Tongue (tissue), 3 donors: ENCODE results near the gene WDR86. TPM values are rescaled to one million over a fixed set of nuclear protein-coding genes. Genes with fewer than 3 reads are reported as not detected.

ENCODE experiments used
- DNase-seq: peaks from one replicate; pipeline ENCODE4 v3.0.0-alpha.2; 2015
- small RNA-seq: library from RNA; depleted of rRNA; stranded (forward); fragments of <200 nt; gene quantifications from one replicate; pipeline ENCODE3, GENCODE V24; 2014; ENCODE audit warnings: low replicate concordance
- total RNA-seq: library from RNA; depleted of rRNA; stranded (reverse); fragments of >200 nt; gene quantifications from one replicate; pipeline ENCODE4 v1.2.3, GENCODE V29; 2014

Gene WDR86
- total RNA-seq, 1 donor from 2014 or later, result 13.1 TPM

DNA sequence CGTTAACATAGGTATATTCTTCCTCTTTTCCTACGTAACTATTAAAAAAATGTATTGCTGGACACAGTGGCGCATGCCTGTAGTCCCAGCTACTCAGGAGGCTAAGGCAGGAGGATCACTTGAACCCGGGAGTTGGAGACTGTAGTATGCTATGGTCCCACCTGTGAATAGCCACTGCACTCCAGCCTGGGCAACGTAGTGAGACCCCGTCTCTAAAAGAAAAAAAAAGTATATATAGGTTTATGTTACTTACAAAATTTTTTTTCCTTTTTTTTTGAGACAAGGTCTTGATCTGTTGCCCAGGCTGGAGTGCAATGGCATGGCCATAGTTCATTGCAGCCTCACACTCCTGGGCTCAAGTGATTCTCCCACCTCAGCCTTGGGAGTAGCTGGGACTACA, 62.6 kb downstream of the WDR86 start:
- no peak for DNase-seq

DNA sequence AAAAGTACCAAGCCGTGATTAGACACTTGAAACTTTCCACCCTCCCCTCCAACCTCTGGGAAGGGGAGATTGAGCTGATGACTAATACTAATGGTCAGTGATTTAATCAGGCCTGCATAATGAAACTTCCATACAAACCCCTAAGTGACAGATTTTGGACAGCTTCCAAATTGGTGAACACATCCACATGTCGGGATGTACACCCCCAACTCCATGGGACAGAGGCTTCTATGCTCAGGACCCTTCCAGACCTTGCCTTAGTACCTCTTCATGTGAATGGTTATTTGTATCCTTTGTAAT, 63.4 kb downstream of the WDR86 start:
- DNase-seq, result no peak

DNA sequence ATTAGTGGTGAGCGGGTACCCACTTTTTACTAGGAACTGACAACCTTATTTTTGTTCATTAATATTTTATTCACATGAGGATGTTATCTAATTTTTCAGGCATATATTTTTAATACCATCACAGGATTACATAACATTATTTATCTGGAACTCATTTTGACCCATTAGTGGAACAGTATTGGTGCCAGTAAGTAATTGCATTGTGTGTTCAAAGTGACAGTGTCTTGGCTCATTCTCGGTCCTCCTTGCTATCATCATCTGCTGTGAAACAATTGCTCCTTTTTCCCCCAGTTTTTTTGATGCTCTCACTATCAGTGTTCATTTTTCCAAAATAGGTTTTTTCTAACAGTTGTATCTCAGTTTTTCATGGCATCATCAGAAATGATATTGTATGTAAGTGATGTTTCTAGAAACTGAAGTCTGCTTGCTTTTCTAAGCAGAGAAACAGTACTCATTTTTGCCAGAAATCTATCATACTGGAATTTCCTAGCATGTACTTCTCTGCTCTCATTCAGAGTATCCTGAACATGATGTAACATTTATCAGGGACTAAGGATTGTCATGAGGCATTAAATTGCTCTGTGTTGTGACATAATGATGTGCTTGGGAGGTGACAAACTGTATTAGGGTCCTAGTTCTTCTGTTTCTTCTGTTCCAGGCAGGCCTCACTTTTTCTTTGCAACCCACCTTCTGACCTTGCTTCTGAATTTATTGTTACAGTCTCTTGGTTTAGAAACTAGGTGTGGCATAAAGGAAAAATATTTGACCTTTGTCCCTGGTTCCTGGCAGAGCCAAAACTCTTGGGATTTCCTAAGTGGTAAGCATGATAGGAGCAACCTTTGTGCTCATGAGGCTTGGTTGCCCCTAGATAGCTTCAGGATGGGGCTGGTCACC, 64.0 kb downstream of the WDR86 start:
- no peak for DNase-seq

DNA sequence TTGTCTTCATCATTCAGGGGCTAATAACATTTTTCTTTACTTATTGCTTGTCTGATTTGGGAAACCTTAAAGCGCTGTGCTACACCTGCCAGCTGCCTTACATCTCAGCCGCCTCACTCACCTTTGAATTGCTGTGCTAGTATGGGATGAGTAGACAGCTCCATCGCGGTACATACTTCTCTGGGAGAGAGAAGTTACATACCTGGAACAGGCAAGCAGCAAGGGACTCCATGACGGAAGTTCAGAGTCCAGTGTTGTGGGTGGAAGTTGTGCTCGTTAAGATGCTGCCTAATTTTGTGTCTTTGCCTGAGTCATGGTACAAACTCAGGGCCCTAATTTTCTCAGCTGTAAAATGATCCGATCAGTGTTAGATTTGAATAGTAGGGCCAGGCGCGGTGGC, 66.3 kb downstream of the WDR86 start:
- DNase-seq, result no peak

DNA sequence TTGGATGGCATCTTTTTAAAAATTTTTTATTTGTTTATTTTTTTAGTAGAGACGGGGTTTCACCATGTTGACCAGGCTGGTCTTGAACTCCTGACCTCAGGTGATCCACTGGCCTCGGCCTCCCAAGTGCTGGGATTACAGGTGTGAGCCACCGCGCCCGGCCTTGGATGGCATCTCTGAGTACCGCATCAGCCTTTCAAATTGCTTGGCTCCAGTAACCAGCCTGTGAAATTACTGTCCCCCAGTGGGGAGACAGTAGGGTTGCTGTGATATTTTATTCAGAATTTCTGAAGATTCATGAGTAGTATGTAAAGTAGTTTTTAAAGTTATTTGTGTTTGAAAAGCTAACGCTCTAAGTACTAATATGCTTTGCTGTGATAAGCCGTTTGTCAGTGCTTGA, 67.0 kb downstream of the WDR86 start:
- DNase-seq, result no peak

DNA sequence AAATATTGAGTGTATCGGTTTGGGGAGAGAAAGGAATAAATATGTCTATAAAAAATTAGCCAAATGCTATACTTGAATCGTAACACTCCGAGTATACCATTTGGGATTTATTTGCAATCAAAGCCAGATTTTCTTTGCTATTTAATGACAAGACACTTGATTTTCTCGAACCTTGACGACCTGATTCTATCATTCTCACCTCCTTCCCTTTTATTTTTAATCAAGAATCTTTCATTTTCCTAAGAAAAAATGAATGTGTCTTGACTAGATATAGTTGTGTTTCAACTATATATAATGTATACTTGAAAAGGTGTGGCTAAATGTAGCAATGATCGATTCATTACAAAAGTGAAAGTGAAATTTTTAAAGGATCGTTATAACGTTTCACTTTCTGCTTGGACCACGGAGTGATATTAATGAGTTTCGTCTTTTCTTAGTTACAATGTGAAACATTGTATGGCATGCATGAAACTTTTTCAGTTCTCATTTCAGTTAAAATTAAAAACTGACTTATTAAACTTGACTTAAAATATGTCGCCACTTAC, 67.7 kb downstream of the WDR86 start:
- no peak for DNase-seq

DNA sequence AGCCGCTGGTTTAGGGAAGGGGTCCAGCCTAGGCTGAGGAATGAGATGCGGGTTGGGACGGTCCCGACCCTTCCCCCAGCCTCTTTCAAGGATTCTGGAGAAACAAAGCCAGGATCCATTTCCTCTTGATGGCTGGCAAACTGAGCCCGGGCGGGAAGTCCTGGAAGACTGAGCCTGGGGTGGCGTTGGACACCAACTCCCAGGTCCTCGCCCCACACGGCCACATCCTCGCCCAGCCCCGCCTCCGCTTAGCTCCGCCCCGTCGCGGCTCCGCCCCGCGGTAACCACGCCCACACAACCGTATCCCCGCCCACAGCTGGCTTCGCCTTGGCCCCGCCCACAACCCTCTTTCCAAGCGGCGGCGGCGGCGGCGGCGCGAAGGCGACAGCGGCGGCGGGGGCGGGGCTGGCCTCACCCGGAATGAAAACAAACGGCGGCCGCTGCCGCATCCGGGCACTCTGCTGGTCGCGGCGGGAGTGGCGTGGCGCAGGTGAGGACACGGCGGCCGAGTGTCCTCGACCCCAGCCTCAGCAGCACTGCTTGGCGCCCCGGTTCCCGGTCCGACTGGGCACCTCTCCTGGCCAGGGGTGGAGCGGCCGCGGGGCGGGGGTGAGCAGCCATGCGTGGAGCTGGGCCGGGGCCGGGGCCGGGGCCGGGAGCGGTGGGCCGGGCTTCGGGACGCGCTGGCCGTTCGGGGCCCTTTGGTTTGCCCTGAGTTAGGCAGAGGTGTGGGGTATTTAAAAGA, 68.3 kb downstream of the WDR86 start, which contains the start of gene NUB1:
Gene NUB1 (plus strand): TSS at position 456 of the 745 bp plus-strand sequence. CDS start 3,538 bp downstream, outside the sequence.
- peak; percentile 94 for DNase-seq

DNA sequence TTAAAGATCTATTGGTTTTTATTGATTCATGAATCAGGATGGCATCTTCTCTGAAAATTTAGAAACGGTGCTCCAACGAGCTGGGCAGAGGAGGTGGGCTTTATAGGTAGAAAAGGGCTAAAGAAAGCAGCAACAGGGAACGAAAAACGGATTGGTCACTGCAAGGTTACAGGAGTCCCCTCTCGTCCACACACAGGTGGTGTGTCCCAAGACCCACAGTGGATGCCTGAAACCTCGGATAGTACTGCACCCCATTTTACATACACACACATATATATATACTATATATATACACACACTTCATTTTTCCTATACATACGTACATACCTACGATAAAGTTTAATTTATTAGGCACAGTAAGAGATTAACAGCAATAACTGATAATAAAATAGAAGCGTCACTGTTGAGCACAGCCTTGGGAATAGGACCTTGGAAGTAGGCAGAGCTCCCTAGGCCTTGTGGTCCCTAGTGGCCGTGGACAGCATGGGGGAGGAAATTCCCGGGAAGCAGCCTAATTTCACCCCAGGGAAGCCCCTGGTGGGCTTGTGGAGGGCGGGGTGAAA, 69.0 kb downstream of the WDR86 start:
- DNase-seq, result no peak

DNA sequence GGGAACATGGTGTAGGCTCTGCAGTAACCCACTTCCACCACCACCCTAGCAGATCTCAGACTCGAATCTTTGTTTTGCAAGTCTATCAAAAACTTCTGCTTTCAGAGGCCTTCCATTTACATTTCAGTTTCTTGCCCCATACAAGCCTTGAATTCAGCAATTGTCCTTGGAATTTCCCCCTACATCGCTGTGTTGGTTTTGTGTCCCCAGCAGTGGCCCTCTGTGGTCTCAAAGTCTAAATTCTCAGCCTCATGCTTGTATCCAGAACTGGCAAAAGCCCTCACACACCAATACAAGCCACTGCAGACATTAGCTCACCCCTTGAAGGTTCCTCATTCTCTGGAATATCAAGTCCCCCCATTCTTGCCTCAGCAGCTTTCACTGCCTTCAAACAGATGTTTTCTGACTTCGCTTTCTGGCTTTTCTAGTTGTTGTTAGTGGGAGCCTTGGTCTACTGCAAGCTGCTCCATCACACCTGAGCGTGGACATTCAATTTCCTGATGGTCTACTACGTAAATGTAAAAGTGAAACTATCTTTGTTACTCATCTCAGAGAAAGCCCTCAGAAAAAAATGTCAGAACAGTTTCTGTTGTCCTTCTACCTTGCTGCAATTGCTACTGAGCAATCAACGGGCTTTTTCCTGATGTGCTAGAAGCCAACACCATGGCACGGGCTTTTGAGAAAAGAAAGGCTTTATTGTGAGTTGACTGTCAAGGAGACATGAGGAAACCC, 70.0 kb downstream of the WDR86 start:
- no peak for DNase-seq

DNA sequence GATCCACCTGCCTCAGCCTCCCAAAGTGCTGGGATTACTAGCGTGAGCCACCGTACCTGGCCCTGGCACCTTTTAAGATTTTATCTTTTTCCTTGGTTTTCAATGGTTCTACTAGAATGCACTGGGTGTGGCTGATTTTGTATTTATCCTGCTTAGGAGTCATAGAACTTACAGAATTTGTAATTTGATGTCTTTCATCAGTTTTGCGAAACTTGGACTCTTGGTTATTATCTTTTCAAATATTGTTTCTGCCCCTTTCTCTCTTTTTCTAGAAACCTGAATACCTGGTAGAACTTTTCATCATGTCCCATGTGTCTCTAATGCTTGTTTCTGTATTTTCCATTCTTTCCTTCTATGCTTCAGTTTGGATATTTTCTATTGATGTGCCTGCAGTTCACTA, 71.0 kb downstream of the WDR86 start:
- no peak for DNase-seq

DNA sequence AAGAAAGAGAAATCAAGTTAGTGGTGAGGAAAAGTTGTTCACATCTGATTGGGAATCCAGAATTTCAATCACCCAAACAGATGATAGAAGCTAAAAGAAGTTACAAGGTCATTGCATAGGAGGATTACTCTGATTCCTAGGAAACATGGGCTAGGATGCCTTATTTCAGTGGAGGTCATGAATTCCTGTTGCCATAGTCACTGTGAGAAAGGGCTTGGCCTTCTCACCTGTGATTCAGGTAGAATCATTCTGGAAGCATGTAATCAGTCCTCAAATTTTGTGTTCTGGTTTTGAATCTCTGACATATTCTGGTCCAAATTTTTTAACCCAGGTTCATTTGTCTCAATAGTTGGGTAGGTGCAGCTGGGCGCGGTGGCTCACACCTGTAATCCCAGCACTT, 72.5 kb downstream of the WDR86 start:
- no peak for DNase-seq

DNA sequence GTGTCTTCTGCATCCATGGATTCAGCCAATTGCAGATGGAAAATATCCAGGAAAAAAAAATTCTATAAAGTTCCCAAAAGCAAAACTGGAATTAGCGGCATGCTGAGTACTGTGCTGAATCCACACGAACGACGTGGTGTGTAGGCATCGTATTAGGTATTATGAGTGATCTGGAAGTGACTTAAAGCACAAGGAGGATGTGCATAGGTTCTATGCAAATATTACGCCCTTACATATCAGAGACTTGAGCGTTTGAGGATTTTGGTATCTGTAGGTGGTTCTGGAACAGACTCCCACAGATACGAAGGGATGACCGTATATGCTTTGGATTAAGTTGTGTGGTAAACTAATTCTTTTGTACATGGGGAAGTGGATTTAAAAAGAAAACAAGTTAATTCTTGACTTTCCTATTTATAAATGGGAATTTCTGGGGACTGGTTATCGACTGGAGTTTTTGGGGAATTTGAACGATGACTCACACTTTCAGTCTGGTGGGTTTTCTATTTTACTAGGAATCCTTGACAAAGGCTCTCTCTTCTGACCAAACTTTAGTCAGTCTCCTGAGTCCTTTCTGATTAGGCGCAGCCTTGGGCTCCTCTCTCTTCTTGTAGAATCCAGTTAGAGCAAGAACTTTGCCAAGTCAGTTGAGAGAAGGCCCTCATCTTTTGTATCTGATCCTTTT, 73.7 kb downstream of the WDR86 start:
- no peak for DNase-seq

DNA sequence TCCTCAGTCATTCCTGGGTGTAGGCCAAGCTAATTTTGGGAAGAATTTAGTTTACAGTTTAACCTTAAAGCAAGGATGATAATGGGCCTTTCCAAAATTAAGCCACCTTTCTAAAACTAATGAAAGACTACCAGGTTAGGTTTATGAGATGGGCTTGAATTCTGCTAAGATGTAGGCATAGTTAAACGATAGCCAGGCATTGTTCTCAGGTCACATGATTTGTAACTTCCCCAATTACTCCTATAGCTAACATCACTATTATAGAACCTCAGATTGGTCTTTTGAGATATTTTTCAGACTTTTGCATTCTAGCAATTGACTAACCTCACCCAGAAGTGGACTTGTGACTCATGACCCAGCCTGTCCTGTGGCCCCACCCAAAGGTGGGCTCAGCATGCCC, 75.2 kb downstream of the WDR86 start:
- DNase-seq, result no peak

Small RNA genes within 50 kb of the gene (small RNA-seq; reads per million reads assigned to genes)
- not detected for gene MIR3907

Other genes with a start within 250 kb of the WDR86 start
- gene GBX1, start 242.3 kb downstream of the WDR86 start, total RNA-seq, result not detected
- 4.9 TPM for gene ASB10, start 222.8 kb downstream of the WDR86 start, total RNA-seq
- not detected for gene H2BK1, start 199.6 kb downstream of the WDR86 start, total RNA-seq
- 36.9 TPM for gene ABCF2, start 182.8 kb downstream of the WDR86 start, total RNA-seq
- 29.2 TPM for gene CHPF2, start 177.6 kb downstream of the WDR86 start, total RNA-seq
- 72.5 TPM for gene SMARCD3, start 161.3 kb downstream of the WDR86 start, total RNA-seq
- 27.8 TPM for gene NUB1, start 68.2 kb downstream of the WDR86 start, total RNA-seq
- not detected for gene CRYGN, start 30.1 kb upstream of the WDR86 start, total RNA-seq
- 64.9 TPM for gene RHEB, start 109.9 kb upstream of the WDR86 start, total RNA-seq